SW480 (cell line): ENCODE measurements around the gene SNX15.

Source experiments
- DNase-seq: peaks from one replicate; pipeline ENCODE4 v3.0.0-alpha.2; 2016; ENCODE audit warnings: low spot score

The SNX15 gene

GRCh38 chr11:65056999-65057398, 29.8 kb downstream of the SNX15 start:
- DNase-seq, result no peak

GRCh38 chr11:65057526-65057925, 30.3 kb downstream of the SNX15 start:
- DNase-seq, result no peak

- DNase-seq, result no peak
Measured at GRCh38 chr11:65058012-65058411, 30.8 kb downstream of the SNX15 start.

GRCh38 chr11:65058419-65059054, 31.3 kb downstream of the SNX15 start, which contains the start of gene NAALADL1:
Gene NAALADL1, minus strand, starts transcription at chr11:65058553. Its CDS starts 32 bp downstream, at chr11:65058521.
- peak; percentile 39 for DNase-seq

GRCh38 chr11:65059523-65059922, 32.3 kb downstream of the SNX15 start:
- DNase-seq, result no peak

- DNase-seq, result no peak
Measured at GRCh38 chr11:65059959-65060824, 33.0 kb downstream of the SNX15 start.

GRCh38 chr11:65060913-65061408, 33.7 kb downstream of the SNX15 start:
- DNase-seq, result no peak

- no peak for DNase-seq
Measured at GRCh38 chr11:65063532-65063931, 36.3 kb downstream of the SNX15 start.

- DNase-seq, result no peak
Measured at GRCh38 chr11:65064847-65065240, 37.6 kb downstream of the SNX15 start.

- no peak for DNase-seq
Measured at GRCh38 chr11:65065851-65066250, 38.6 kb downstream of the SNX15 start.

GRCh38 chr11:65066315-65066714, 39.1 kb downstream of the SNX15 start:
- no peak for DNase-seq

GRCh38 chr11:65066805-65067291, 39.6 kb downstream of the SNX15 start:
- no peak for DNase-seq

- no peak for DNase-seq
Measured at GRCh38 chr11:65067446-65067845, 40.2 kb downstream of the SNX15 start.

GRCh38 chr11:65069217-65069616, 42.0 kb downstream of the SNX15 start:
- DNase-seq, result no peak

- no peak for DNase-seq
Measured at GRCh38 chr11:65071907-65072630, 44.8 kb downstream of the SNX15 start.

GRCh38 chr11:65072631-65072966, 45.4 kb downstream of the SNX15 start:
- no peak for DNase-seq

- DNase-seq, result peak; percentile 20
Measured at GRCh38 chr11:65077451-65077850, 50.2 kb downstream of the SNX15 start.

- peak; percentile 50 for DNase-seq
Measured at GRCh38 chr11:65078151-65078550, 50.9 kb downstream of the SNX15 start.

GRCh38 chr11:65078786-65079342, 51.6 kb downstream of the SNX15 start:
- no peak for DNase-seq

GRCh38 chr11:65083134-65083833, 56.0 kb downstream of the SNX15 start:
- no peak for DNase-seq

GRCh38 chr11:65083834-65084597, 56.8 kb downstream of the SNX15 start, which contains the start of the genes CDCA5 and ZFPL1:
Gene CDCA5, minus strand, starts transcription at chr11:65084040. Its CDS starts 62 bp downstream, at chr11:65083978.
Gene ZFPL1, plus strand, starts transcription at chr11:65084222. Its CDS starts 477 bp downstream, at chr11:65084699.
- peak; percentile 97 for DNase-seq
